H9 (cell line): ENCODE data around the gene SETD7. TPM values are rescaled to one million over a fixed set of nuclear protein-coding genes. Genes with fewer than 3 reads are reported as not detected.

Source experiments
- DNase-seq: peaks from one replicate; pipeline ENCODE4 v3.0.0-alpha.2; 2017
- H2AFZ ChIP-seq: one replicate; pipeline ENCODE4 v1.6.1; 2013; ENCODE audit warnings: mild to moderate bottlenecking, low read length, control low read depth, moderate library complexity
- H2AK5ac ChIP-seq: 2 replicates; pipeline ENCODE4 v1.6.1; 2013; ENCODE audit warnings: low read length, control low read depth, mixed read lengths; ENCODE audit not compliant: insufficient read length
- H2BK120ac ChIP-seq: one replicate; pipeline ENCODE4 v1.6.1; 2013; ENCODE audit warnings: low read depth, mild to moderate bottlenecking, low read length, control low read depth, inconsistent platforms; ENCODE audit not compliant: poor library complexity, severe bottlenecking
- H2BK12ac ChIP-seq: 2 replicates; pipeline ENCODE4 v1.6.1; 2013; ENCODE audit warnings: low read length, control low read depth, mixed read lengths, low read depth; ENCODE audit not compliant: insufficient read length
- H2BK15ac ChIP-seq: 2 replicates; pipeline ENCODE4 v1.6.1; 2013; ENCODE audit warnings: low read depth, low read length, control low read depth
- H2BK20ac ChIP-seq: one replicate; pipeline ENCODE4 v1.6.1; 2013; ENCODE audit warnings: low read depth, mild to moderate bottlenecking, low read length, control low read depth, inconsistent platforms; ENCODE audit not compliant: poor library complexity, severe bottlenecking
- H2BK5ac ChIP-seq: 2 replicates; pipeline ENCODE4 v1.6.1; 2013; ENCODE audit warnings: low read length, control low read depth, mixed read lengths; ENCODE audit not compliant: insufficient read length
- H3K14ac ChIP-seq: 2 replicates; pipeline ENCODE4 v1.6.1; 2013; ENCODE audit warnings: low read length, control low read depth; ENCODE audit not compliant: insufficient read depth
- H3K18ac ChIP-seq: 2 replicates; pipeline ENCODE4 v1.6.1; 2013; ENCODE audit warnings: low read depth, mild to moderate bottlenecking, mixed read lengths, low read length, control low read depth; ENCODE audit not compliant: insufficient read length
- H3K23ac ChIP-seq: 2 replicates; pipeline ENCODE4 v1.6.1; 2013; ENCODE audit warnings: low read length, control low read depth, mixed read lengths, low read depth; ENCODE audit not compliant: insufficient read length
- H3K23me2 ChIP-seq: 2 replicates; pipeline ENCODE4 v1.6.1; 2013; ENCODE audit warnings: low read depth, mild to moderate bottlenecking, mixed read lengths, low read length, control low read depth; ENCODE audit not compliant: insufficient read length, poor library complexity, severe bottlenecking
- H3K27ac ChIP-seq: 2 replicates; pipeline ENCODE4 v1.5.1; 2013; ENCODE audit warnings: low read length, control low read depth, mixed read lengths, low read depth; ENCODE audit not compliant: insufficient read length
- H3K27me3 ChIP-seq: 2 replicates; pipeline ENCODE4 v1.6.1; 2013; ENCODE audit warnings: low read length, control low read depth, inconsistent platforms; ENCODE audit not compliant: insufficient read depth
- H3K4ac ChIP-seq: 2 replicates; pipeline ENCODE4 v1.6.1; 2013; ENCODE audit warnings: low read depth, mild to moderate bottlenecking, control low read depth, inconsistent platforms, low read length, moderate library complexity
- H3K4me1 ChIP-seq: 2 replicates; pipeline ENCODE4 v1.6.1; 2013; ENCODE audit warnings: low read length, control low read depth, inconsistent platforms; ENCODE audit not compliant: insufficient read depth
- H3K4me2 ChIP-seq: 2 replicates; pipeline ENCODE4 v1.6.1; 2013; ENCODE audit warnings: low read length, control low read depth, mixed read lengths; ENCODE audit not compliant: insufficient read length, insufficient read depth
- H3K56ac ChIP-seq: 2 replicates; pipeline ENCODE4 v1.6.1; 2013; ENCODE audit warnings: low read depth, mild to moderate bottlenecking, mixed read lengths, low read length, control low read depth; ENCODE audit not compliant: insufficient read length
- H3K79me1 ChIP-seq: 2 replicates; pipeline ENCODE4 v1.6.1; 2013; ENCODE audit warnings: low read depth, mild to moderate bottlenecking, moderate library complexity, low read length, control low read depth, inconsistent platforms; ENCODE audit not compliant: insufficient read depth, poor library complexity, severe bottlenecking
- H3K79me2 ChIP-seq: 2 replicates; pipeline ENCODE4 v1.6.1; 2013; ENCODE audit warnings: low read length, control low read depth, inconsistent platforms; ENCODE audit not compliant: insufficient read depth
- H3K9ac ChIP-seq: 2 replicates; pipeline ENCODE4 v1.6.1; 2013; ENCODE audit warnings: low read length, control low read depth, mixed read lengths; ENCODE audit not compliant: insufficient read length; ENCODE audit errors: extremely low read depth
- H3K9me3 ChIP-seq: one replicate; pipeline ENCODE4 v1.6.1; 2013; ENCODE audit warnings: low read depth, low read length, inconsistent platforms; ENCODE audit not compliant: control insufficient read depth
- H3T11ph ChIP-seq: one replicate; pipeline ENCODE4 v1.6.1; 2013; ENCODE audit warnings: mild to moderate bottlenecking, low read length, control low read depth, inconsistent platforms
- H4K20me1 ChIP-seq: one replicate; pipeline ENCODE4 v1.6.1; 2013; ENCODE audit not compliant: control insufficient read depth, insufficient read length, insufficient read depth
- H4K5ac ChIP-seq: 2 replicates; pipeline ENCODE4 v1.6.1; 2013; ENCODE audit warnings: low read depth, mild to moderate bottlenecking, mixed read lengths, low read length, control low read depth; ENCODE audit not compliant: insufficient read length
- H4K8ac ChIP-seq: replicated peaks from 2 replicates; pipeline ENCODE4 v1.6.1; 2013; ENCODE audit warnings: low read length, control low read depth, mixed read lengths, low read depth; ENCODE audit not compliant: insufficient read length
- H4K91ac ChIP-seq: 2 replicates; pipeline ENCODE4 v1.6.1; 2013; ENCODE audit warnings: low read depth, mild to moderate bottlenecking, moderate library complexity, mixed read lengths, low read length, control low read depth; ENCODE audit not compliant: insufficient read length
- H3K27ac Mint-ChIP-seq, 3 experiments: 2 replicates in 2 of 3; 3 replicates in 1 of 3; pipeline ENCODE4 v1.8.0; 2020 to 2021; ENCODE audit warnings: mixed read lengths in 3 of 3, mild to moderate bottlenecking in 1 of 3, moderate library complexity in 1 of 3
- H3K27me3 Mint-ChIP-seq: 2 replicates; pipeline ENCODE4 v1.8.0; 2021; ENCODE audit warnings: low read depth, mild to moderate bottlenecking, moderate library complexity, mixed read lengths
- H3K36me3 Mint-ChIP-seq, 3 experiments: 2 replicates in 2 of 3; 3 replicates in 1 of 3; pipeline ENCODE4 v1.8.0; 2020 to 2021; ENCODE audit warnings: low read depth in 3 of 3, mixed read lengths in 3 of 3; ENCODE audit not compliant: insufficient read depth in 1 of 3
- H3K4me1 Mint-ChIP-seq, 2 experiments: 2 replicates each; pipeline ENCODE4 v1.8.0; 2020; ENCODE audit warnings: mixed read lengths in 2 of 2
- H3K4me3 Mint-ChIP-seq, 2 experiments: 2 replicates in 1 of 2; 3 replicates in 1 of 2; pipeline ENCODE4 v1.8.0; 2020 to 2021; ENCODE audit warnings: mild to moderate bottlenecking in 2 of 2, mixed read lengths in 2 of 2, moderate library complexity in 1 of 2
- H3K9me3 Mint-ChIP-seq, 2 experiments: 2 replicates in 1 of 2; 3 replicates in 1 of 2; pipeline ENCODE4 v1.8.0; 2020; ENCODE audit warnings: mild to moderate bottlenecking in 2 of 2, mixed read lengths in 2 of 2, moderate library complexity in 1 of 2
- WGBS: extraction: QIAGEN DNeasy Blood & Tissue Kit; methylation state at CpG from one replicate; pipeline ENCODE4 v1.1.7; 2013; ENCODE audit warnings: missing lambda C conversion rate, low lambda C conversion rate, mixed read lengths; ENCODE audit not compliant: insufficient read length; ENCODE audit errors: extremely low coverage; 5-methylcytosine and 5-hydroxymethylcytosine counted together
- total RNA-seq: library from RNA; stranded (reverse); gene quantifications from 2 replicates; pipeline ENCODE4 v1.2.1, GENCODE V29; 2021
- TF ChIP-seq, protein P1 (sequence below): fragments of 200-600 bp; sonication (generic); conservative IDR thresholded peaks from 3 replicates; pipeline ENCODE4 v1.8.0; 2021; ENCODE audit warnings: antibody characterized with exemption, mild to moderate bottlenecking

The SETD7 gene
- total RNA-seq, 1 experiment from 2014 or later, result 1.5 TPM

DNA sequence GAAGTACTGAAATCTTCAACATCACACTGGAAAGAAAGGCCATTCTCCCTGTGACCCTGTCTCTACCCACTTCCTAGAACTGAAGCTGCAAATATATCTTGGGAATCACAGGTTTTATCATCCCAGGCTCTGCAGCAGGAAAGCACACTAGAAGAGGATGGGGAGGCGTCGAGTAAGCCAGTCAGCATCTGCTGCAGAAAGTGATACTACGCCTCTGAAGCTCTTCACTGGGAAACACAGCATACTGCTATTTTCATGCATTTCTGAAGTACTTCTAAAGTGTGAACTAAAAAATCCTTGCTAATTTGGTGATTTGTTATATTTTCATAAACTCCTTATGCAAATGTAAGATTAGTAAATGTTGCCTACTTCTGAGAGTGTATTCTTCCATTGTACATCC is 73.0 kb downstream of the SETD7 start:
- no peak overlapping the region for H3K4me3 Mint-ChIP-seq
- WGBS, result no CpG with 5 or more reads among the region's 3 CpGs

More for the DNA sequence above, 73.0 kb downstream of the SETD7 start:
- H3K4me1 ChIP-seq, result no peaks in the 10 kb centered on the region
- no peak overlapping the region for H3T11ph ChIP-seq
- H3K4me2 ChIP-seq, result no peak overlapping the region
- H3K27me3 Mint-ChIP-seq, result no peaks in the 10 kb centered on the region; the same call in 1 of the 2 replicates
- no peaks in the 10 kb centered on the region for H3K36me3 Mint-ChIP-seq
- no peak overlapping the region for H3K9ac ChIP-seq
- H3K27ac ChIP-seq, result no peak overlapping the region
- H2BK120ac ChIP-seq, result no peak overlapping the region
- no peak overlapping the region for H4K5ac ChIP-seq
- H3K56ac ChIP-seq, result no peak overlapping the region
- no peak overlapping the region for H4K8ac ChIP-seq
- H3K4me1 Mint-ChIP-seq, result no peaks in the 10 kb centered on the region
- no peak overlapping the region for H4K91ac ChIP-seq
- H2AK5ac ChIP-seq, result no peak overlapping the region
- TF ChIP-seq, protein P1, sequence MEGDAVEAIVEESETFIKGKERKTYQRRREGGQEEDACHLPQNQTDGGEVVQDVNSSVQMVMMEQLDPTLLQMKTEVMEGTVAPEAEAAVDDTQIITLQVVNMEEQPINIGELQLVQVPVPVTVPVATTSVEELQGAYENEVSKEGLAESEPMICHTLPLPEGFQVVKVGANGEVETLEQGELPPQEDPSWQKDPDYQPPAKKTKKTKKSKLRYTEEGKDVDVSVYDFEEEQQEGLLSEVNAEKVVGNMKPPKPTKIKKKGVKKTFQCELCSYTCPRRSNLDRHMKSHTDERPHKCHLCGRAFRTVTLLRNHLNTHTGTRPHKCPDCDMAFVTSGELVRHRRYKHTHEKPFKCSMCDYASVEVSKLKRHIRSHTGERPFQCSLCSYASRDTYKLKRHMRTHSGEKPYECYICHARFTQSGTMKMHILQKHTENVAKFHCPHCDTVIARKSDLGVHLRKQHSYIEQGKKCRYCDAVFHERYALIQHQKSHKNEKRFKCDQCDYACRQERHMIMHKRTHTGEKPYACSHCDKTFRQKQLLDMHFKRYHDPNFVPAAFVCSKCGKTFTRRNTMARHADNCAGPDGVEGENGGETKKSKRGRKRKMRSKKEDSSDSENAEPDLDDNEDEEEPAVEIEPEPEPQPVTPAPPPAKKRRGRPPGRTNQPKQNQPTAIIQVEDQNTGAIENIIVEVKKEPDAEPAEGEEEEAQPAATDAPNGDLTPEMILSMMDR, result no peak
- no peak overlapping the region for H3K27ac Mint-ChIP-seq
- H3K14ac ChIP-seq, result no peak overlapping the region
- H3K9me3 Mint-ChIP-seq, result no peaks in the 10 kb centered on the region
- no peak overlapping the region for H3K23ac ChIP-seq
- no peak overlapping the region for H3K18ac ChIP-seq
- no peaks in the 10 kb centered on the region for H3K9me3 ChIP-seq
- H3K79me1 ChIP-seq, result no peaks in the 10 kb centered on the region
- H2BK15ac ChIP-seq, result no peak overlapping the region
- no peaks in the 10 kb centered on the region for H4K20me1 ChIP-seq
- no peaks in the 10 kb centered on the region for H3K79me2 ChIP-seq
- H2BK12ac ChIP-seq, result no peak overlapping the region
- H2AFZ ChIP-seq, result no peak overlapping the region
- H3K4ac ChIP-seq, result no peak overlapping the region
- H3K27me3 ChIP-seq, result no peaks in the 10 kb centered on the region
- DNase-seq, result no peak
- no peak overlapping the region for H2BK20ac ChIP-seq
- H3K23me2 ChIP-seq, result no peaks in the 10 kb centered on the region
- H2BK5ac ChIP-seq, result no peak overlapping the region
